ENCODE measurements around the gene SDK1.

The SDK1 gene

GRCh38 chr7:3895341-3896116 lies 594.5 kb downstream of the SDK1 start:
- DNase-seq: no peak

- DNase-seq: no peak
These were observed 595.2 kb downstream of the SDK1 start for GRCh38 chr7:3896169-3896765.

GRCh38 chr7:3897430-3898372 lies 596.6 kb downstream of the SDK1 start:
- no peak for DNase-seq

GRCh38 chr7:3899559-3899991 lies 598.5 kb downstream of the SDK1 start:
- DNase-seq: peak in 1 of 14 donors; percentile 17

- DNase-seq: no peak
These were observed 607.1 kb downstream of the SDK1 start for GRCh38 chr7:3908153-3908552.

GRCh38 chr7:3909128-3909527 lies 608.1 kb downstream of the SDK1 start:
- DNase-seq: no peak

GRCh38 chr7:3910054-3910453 lies 609.0 kb downstream of the SDK1 start:
- DNase-seq: peak in 12 of 14 donors; percentile 3 to 78 (median 58)

- DNase-seq: no peak
These were observed 610.6 kb downstream of the SDK1 start for GRCh38 chr7:3911685-3912084.

- DNase-seq: no peak
These were observed 611.2 kb downstream of the SDK1 start for GRCh38 chr7:3912291-3912690.

- DNase-seq: no peak
These were observed 613.2 kb downstream of the SDK1 start for GRCh38 chr7:3914051-3914775.

GRCh38 chr7:3915337-3915878 lies 614.4 kb downstream of the SDK1 start:
- DNase-seq: no peak

GRCh38 chr7:3916146-3916545 lies 615.1 kb downstream of the SDK1 start:
- no peak for DNase-seq

GRCh38 chr7:3917436-3917835 lies 616.4 kb downstream of the SDK1 start:
- DNase-seq: no peak

- DNase-seq: no peak
These were observed 617.5 kb downstream of the SDK1 start for GRCh38 chr7:3918576-3918975.

GRCh38 chr7:3922175-3922635 lies 621.2 kb downstream of the SDK1 start:
- DNase-seq: peak in 5 of 14 donors; percentile 5 to 40 (median 25)

- no peak for DNase-seq
These were observed 622.4 kb downstream of the SDK1 start for GRCh38 chr7:3923307-3923918.

- DNase-seq: no peak
These were observed 623.2 kb downstream of the SDK1 start for GRCh38 chr7:3924277-3924676.

- DNase-seq: no peak
These were observed 626.5 kb downstream of the SDK1 start for GRCh38 chr7:3927446-3928110.

GRCh38 chr7:3928727-3929515 lies 627.9 kb downstream of the SDK1 start:
- DNase-seq: no peak

- no peak for DNase-seq
These were observed 630.8 kb downstream of the SDK1 start for GRCh38 chr7:3931843-3932242.

Data from C1 segment of cervical spinal cord (tissue), 14 donors.